ENCODE measurements around the gene TAB2. TPM values are rescaled to one million over a fixed set of nuclear protein-coding genes. Genes with fewer than 3 reads are reported as not detected.
"Not testable (repeated sequence)": the region's sequence is repeated elsewhere in the genome, so short reads cannot be mapped to it uniquely, and the experiment has no call there.

The TAB2 gene
- total RNA-seq, 1 experiment from 2014 or later, result 25.5 TPM

- Histone ChIP-seq H3K4me3 (ENCODE audit: insufficient read depth, low read depth, low read length) (no peak overlapping the region), H3K27me3 (ENCODE audit: control insufficient read depth, insufficient read depth, low read length) (no peaks in the 10 kb centered on the region), H3K36me3 (replicated peaks; ENCODE audit: control insufficient read depth, insufficient read depth, low read length) (no peaks in the 10 kb centered on the region)
- DNase-seq, result no peak
Measured at GRCh38 chr6:149437212-149437611, 119.7 kb downstream of the TAB2 start.

DNA sequence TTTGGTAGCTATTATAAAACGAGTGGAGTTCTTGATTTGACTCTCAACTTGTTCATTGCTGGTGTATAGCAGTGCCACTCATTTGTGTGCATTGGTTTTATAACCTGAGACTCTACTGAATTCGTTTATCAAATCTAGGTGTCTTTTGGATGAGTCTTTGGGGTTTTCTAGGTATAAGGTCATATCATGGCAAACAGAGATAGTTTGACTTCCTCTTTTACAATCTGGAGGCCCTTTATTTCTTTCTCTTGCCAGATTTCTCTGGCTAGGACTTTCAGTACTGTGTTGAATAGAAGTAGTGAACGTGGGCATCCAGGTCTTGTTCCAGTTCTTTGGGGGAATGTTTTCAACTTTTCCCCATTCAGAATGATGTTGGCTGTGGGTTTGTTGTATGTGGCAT is 121.3 kb downstream of the TAB2 start:
- no peak overlapping the region for H3K4me3 ChIP-seq (ENCODE audit: insufficient read depth, low read depth, low read length)
- no peaks in the 10 kb centered on the region for H3K27me3 ChIP-seq (ENCODE audit: control insufficient read depth, insufficient read depth, low read length)
- H3K36me3 ChIP-seq (replicated peaks; ENCODE audit: control insufficient read depth, insufficient read depth, low read length), result no peaks in the 10 kb centered on the region
- DNase-seq, result no peak

DNA sequence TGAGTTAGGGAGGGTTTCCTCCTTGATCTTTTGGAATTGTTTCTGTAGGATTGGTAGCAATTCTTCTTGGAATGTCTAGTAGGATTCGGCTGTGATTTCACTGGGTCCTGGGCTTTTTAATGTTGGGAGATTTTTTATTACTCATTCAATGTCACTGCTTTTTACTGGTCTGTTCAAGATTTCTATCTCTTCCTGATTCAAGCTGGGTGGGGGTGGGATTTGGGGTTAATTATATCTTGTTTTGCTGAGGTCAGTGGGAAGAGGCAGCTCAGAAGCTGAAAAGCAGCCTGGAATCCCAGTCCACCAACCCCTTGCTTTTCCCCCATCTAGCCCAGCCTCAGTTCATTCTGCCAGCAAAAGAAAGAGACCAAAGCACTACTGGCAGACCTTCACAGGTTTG is 122.1 kb downstream of the TAB2 start:
- no peak for DNase-seq
- Histone ChIP-seq H3K27me3 (ENCODE audit: control insufficient read depth, insufficient read depth, low read length) (no peaks in the 10 kb centered on the region), H3K4me3 (ENCODE audit: insufficient read depth, low read depth, low read length) (no peak overlapping the region), H3K36me3 (replicated peaks; ENCODE audit: control insufficient read depth, insufficient read depth, low read length) (no peaks in the 10 kb centered on the region)

DNA sequence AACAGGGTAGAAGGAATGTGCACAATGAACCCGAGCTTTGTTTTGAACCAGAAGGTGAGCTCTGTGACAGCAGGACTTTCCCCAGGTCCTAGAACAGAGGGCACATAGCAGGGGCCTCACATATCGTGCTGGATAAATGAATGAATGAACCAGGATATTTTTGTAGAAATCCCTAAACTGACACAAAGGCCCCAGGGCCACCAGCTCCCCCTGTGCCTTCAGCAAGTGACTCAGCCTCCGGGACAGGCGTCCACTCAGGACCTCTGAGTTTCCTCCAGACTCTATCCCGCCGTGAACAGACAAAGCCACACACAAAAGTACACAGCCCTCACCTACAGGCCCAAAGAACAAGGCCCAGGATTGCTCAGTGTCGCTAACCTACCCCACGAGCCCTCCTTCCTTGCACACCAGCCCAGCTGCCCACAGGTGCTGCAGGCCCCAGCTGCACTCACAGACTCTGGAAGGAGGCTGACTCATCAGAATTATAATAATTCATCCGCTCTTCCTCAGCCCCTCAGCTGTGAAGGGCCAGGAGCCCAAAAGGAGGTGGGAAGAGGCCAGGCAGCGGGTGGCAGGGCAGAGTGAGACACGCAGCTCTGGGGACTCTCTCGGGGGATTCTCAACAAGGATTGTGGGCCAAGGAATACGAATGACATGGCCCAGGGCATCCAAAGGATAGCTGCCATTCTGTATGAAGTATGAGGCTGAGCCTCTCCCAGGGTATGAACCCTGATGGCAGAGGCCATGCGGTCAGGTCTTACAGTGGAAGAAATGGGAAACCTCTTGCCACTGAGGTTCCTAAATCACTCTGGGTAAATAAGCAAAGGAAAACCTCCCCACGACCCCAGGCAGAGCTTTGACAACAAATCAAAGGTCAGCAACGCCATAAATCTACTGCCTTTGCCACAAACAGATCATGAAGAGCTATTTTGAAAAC is 123.5 kb downstream of the TAB2 start:
- DNase-seq, result no peak
- Histone ChIP-seq H3K36me3 (replicated peaks; ENCODE audit: control insufficient read depth, insufficient read depth, low read length) (no peaks in the 10 kb centered on the region), H3K4me3 (ENCODE audit: insufficient read depth, low read depth, low read length) (no peak overlapping the region), H3K27me3 (ENCODE audit: control insufficient read depth, insufficient read depth, low read length) (no peaks in the 10 kb centered on the region)

GRCh38 chr6:149441740-149442139 is 124.2 kb downstream of the TAB2 start:
- no peak for DNase-seq
- H3K27me3 ChIP-seq (ENCODE audit: control insufficient read depth, insufficient read depth, low read length), result no peaks in the 10 kb centered on the region

GRCh38 chr6:149443411-149444181 is 126.1 kb downstream of the TAB2 start:
- DNase-seq, result no peak
- no peaks in the 10 kb centered on the region for H3K36me3 ChIP-seq (replicated peaks; ENCODE audit: control insufficient read depth, insufficient read depth, low read length)
- no peak overlapping the region for H3K4me3 ChIP-seq (ENCODE audit: insufficient read depth, low read depth, low read length)
- H3K27me3 ChIP-seq (ENCODE audit: control insufficient read depth, insufficient read depth, low read length), result no peaks in the 10 kb centered on the region

More at GRCh38 chr6:149441740-149442139, 124.2 kb downstream of the TAB2 start:
- no peak overlapping the region for H3K4me3 ChIP-seq (ENCODE audit: insufficient read depth, low read depth, low read length)
- no peaks in the 10 kb centered on the region for H3K36me3 ChIP-seq (replicated peaks; ENCODE audit: control insufficient read depth, insufficient read depth, low read length)

GRCh38 chr6:149444360-149445094 is 127.0 kb downstream of the TAB2 start:
- not testable (repeated sequence) for H3K4me3 ChIP-seq (ENCODE audit: insufficient read depth, low read depth, low read length); DNase-seq; H3K27me3 ChIP-seq (ENCODE audit: control insufficient read depth, insufficient read depth, low read length); H3K36me3 ChIP-seq (replicated peaks; ENCODE audit: control insufficient read depth, insufficient read depth, low read length)

DNA sequence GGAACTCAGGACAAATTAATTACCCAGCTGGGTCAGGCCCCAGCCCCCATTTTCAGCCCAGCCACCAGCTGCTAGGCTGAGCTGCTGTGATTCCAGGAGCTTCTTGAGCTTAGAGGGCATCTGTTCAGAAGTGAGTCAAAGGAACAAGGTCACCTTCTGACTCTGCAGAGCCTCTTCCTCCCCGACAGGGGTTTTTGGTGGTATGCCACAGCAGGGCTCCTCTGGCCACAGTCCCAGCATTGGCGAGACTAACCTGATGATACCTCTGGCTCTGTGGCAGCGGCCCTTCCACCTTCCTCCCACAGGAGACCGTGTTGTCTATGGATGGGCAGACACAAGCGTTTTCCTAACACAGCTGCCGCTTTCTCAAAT is 127.6 kb downstream of the TAB2 start:
- no peak for DNase-seq
- Histone ChIP-seq H3K4me3 (ENCODE audit: insufficient read depth, low read depth, low read length) (no peak overlapping the region), H3K27me3 (ENCODE audit: control insufficient read depth, insufficient read depth, low read length) (peaks cover under 1% of the 10 kb centered on the region; the same call in 1 of the 2 replicates), H3K36me3 (replicated peaks; ENCODE audit: control insufficient read depth, insufficient read depth, low read length) (no peaks in the 10 kb centered on the region)

DNA sequence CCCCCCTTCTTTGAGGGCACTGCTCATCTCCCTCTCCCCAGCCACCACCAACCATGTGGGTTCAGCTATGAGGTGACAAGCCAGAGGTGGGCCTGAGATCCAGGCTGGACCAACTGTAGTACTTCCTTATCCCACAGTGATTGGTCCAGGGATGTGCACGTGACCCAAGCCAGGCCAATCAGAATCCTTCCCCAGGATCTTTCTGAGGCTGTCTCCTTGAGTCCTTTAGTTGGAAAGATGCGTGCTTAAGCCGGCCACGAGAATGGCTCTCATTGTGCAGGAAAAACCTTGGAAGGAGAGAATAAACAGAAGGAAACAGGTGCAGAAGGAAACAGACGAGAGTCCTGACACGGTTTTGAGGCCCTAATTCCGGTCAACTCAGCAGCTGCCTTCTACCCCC is 128.1 kb downstream of the TAB2 start:
- H3K36me3 ChIP-seq (replicated peaks; ENCODE audit: control insufficient read depth, insufficient read depth, low read length), result no peaks in the 10 kb centered on the region
- no peak for DNase-seq
- no peak overlapping the region for H3K4me3 ChIP-seq (ENCODE audit: insufficient read depth, low read depth, low read length)
- peaks cover 5% of the 10 kb centered on the region; the same call in 1 of the 2 replicates for H3K27me3 ChIP-seq (ENCODE audit: control insufficient read depth, insufficient read depth, low read length)

DNA sequence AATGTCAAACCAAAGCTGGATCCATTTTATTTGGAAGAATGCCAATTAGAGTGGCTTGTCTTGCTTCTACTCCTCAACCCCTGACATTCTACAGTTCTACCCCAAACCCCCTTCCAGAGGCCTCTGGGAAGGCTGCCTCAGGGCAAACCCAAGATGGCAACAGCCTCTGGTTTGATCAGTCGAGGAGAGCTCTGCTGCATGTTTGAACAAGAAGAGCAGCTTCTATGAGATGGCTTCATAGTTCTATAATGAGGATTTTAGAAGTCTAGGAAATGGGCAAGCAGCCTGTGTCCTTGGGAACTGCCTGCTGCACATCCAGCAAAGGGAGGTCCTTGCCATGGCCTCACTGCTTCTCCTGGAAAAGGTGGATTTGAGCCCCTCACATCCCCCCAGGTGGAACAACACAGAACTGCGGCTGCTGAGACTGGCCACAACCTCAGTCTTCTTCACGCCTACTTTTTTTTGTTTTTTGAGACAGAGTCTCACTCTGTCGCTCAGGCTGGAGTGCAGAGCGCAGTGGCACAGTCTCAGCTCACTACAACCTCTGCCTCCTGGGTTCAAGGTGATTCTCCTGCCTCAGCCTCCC is 129.4 kb downstream of the TAB2 start:
- H3K27me3 ChIP-seq (ENCODE audit: control insufficient read depth, insufficient read depth, low read length), result peaks cover 18% of the 10 kb centered on the region; the same call in 1 of the 2 replicates
- no peak overlapping the region for H3K4me3 ChIP-seq (ENCODE audit: insufficient read depth, low read depth, low read length)
- peak; percentile 73 for DNase-seq
- no peaks in the 10 kb centered on the region for H3K36me3 ChIP-seq (replicated peaks; ENCODE audit: control insufficient read depth, insufficient read depth, low read length)

- H3K36me3 ChIP-seq (replicated peaks; ENCODE audit: control insufficient read depth, insufficient read depth, low read length), result no peaks in the 10 kb centered on the region
- H3K27me3 ChIP-seq (ENCODE audit: control insufficient read depth, insufficient read depth, low read length), result peaks cover 23% of the 10 kb centered on the region; the same call in 1 of the 2 replicates
- H3K4me3 ChIP-seq (ENCODE audit: insufficient read depth, low read depth, low read length), result no peak overlapping the region
- no peak for DNase-seq
Measured at GRCh38 chr6:149448821-149449453, 131.4 kb downstream of the TAB2 start.

- DNase-seq, result no peak
- Histone ChIP-seq H3K4me3 (ENCODE audit: insufficient read depth, low read depth, low read length) (peak overlapping the region; percentile 39; the same call in 1 of the 2 replicates), H3K27me3 (ENCODE audit: control insufficient read depth, insufficient read depth, low read length) (peaks cover 23% of the 10 kb centered on the region; the same call in 1 of the 2 replicates), H3K36me3 (replicated peaks; ENCODE audit: control insufficient read depth, insufficient read depth, low read length) (no peaks in the 10 kb centered on the region)
Measured at GRCh38 chr6:149449831-149450678, 132.5 kb downstream of the TAB2 start.

Measured in H7 (cell line).